DOHH2 (cell line): ENCODE data around the gene YIPF4.

Experiments used
- CTCF ChIP-seq: fragments of 200-600 bp; sonication (generic); IDR thresholded peaks from one replicate; pipeline ENCODE4 v1.5.1; 2014; ENCODE audit warnings: antibody characterized with exemption, mild to moderate bottlenecking, low read depth, low read length; ENCODE audit not compliant: poor library complexity, severe bottlenecking
- EZH2phosphoT487 ChIP-seq: fragments of 200-600 bp; sonication (generic); IDR thresholded peaks from 2 replicates; pipeline ENCODE4 v1.6.1; 2017; ENCODE audit warnings: borderline replicate concordance, mild to moderate bottlenecking, antibody characterized with exemption, low read length, moderate library complexity, mixed read lengths

GRCh38 chr2:32272279-32272678 is 5.4 kb upstream of the YIPF4 start:
- TF ChIP-seq CTCF (no peak), EZH2phosphoT487 (no peak)
